Measurements from ENCODE around the gene CDH5.

- TF ChIP-seq, protein P1, sequence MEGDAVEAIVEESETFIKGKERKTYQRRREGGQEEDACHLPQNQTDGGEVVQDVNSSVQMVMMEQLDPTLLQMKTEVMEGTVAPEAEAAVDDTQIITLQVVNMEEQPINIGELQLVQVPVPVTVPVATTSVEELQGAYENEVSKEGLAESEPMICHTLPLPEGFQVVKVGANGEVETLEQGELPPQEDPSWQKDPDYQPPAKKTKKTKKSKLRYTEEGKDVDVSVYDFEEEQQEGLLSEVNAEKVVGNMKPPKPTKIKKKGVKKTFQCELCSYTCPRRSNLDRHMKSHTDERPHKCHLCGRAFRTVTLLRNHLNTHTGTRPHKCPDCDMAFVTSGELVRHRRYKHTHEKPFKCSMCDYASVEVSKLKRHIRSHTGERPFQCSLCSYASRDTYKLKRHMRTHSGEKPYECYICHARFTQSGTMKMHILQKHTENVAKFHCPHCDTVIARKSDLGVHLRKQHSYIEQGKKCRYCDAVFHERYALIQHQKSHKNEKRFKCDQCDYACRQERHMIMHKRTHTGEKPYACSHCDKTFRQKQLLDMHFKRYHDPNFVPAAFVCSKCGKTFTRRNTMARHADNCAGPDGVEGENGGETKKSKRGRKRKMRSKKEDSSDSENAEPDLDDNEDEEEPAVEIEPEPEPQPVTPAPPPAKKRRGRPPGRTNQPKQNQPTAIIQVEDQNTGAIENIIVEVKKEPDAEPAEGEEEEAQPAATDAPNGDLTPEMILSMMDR (conservative IDR thresholded peaks at IDR 0.05) = no peak
- no peak for TF ChIP-seq ZFX (IDR thresholded peaks at IDR 0.05)
Observed at GRCh38 chr16:66320774-66321173, 45.7 kb upstream of the CDH5 start.
